ENCODE results near the gene EIF2S1.

EIF2S1 gene

GRCh38 chr14:67357186-67357968, 2.8 kb upstream of the EIF2S1 start:
- in situ Hi-C loops (cut with HindIII; ENCODE audit: low pct_unique_long_range_greater_than_20kb, low sequenced_read_pairs) = no loop called here
- DNase-seq (ENCODE audit: low read depth in 1 of 2, low spot score in 1 of 2) = no peak
- no peak for TF ChIP-seq JUND (IDR thresholded peaks at IDR 0.05; ENCODE audit: low read depth)

GRCh38 chr14:67357969-67358354, 2.2 kb upstream of the EIF2S1 start:
- no peak for DNase-seq (ENCODE audit: low read depth in 1 of 2, low spot score in 1 of 2)
- in situ Hi-C loops (cut with HindIII; ENCODE audit: low pct_unique_long_range_greater_than_20kb, low sequenced_read_pairs) = no loop called here
- no peak for TF ChIP-seq JUND (IDR thresholded peaks at IDR 0.05; ENCODE audit: low read depth)

- in situ Hi-C loops (cut with HindIII; ENCODE audit: low pct_unique_long_range_greater_than_20kb, low sequenced_read_pairs) = no loop called here
- no peak for TF ChIP-seq JUND (IDR thresholded peaks at IDR 0.05; ENCODE audit: low read depth)
- DNase-seq (ENCODE audit: low read depth in 1 of 2, low spot score in 1 of 2) = peak in 1 of 2 experiments; percentile 19
Measured at GRCh38 chr14:67358924-67359774, 979 bp upstream of the EIF2S1 start.

GRCh38 chr14:67360470-67361206, 510 bp downstream of the EIF2S1 start:
- in situ Hi-C loops (cut with HindIII; ENCODE audit: low pct_unique_long_range_greater_than_20kb, low sequenced_read_pairs) = no loop called here
- DNase-seq (ENCODE audit: low read depth in 1 of 2, low spot score in 1 of 2) = no peak
- TF ChIP-seq JUND (IDR thresholded peaks at IDR 0.05; ENCODE audit: low read depth) = no peak

GRCh38 chr14:67365476-67365875, 5.3 kb downstream of the EIF2S1 start:
- in situ Hi-C loops (cut with HindIII; ENCODE audit: low pct_unique_long_range_greater_than_20kb, low sequenced_read_pairs) = no loop called here
- DNase-seq (ENCODE audit: low read depth in 1 of 2, low spot score in 1 of 2) = no peak
- TF ChIP-seq JUND (IDR thresholded peaks at IDR 0.05; ENCODE audit: low read depth) = no peak

- in situ Hi-C loops (cut with HindIII; ENCODE audit: low pct_unique_long_range_greater_than_20kb, low sequenced_read_pairs) = no loop called here
- TF ChIP-seq JUND (IDR thresholded peaks at IDR 0.05; ENCODE audit: low read depth) = no peak
- DNase-seq (ENCODE audit: low read depth in 1 of 2, low spot score in 1 of 2) = no peak
Measured at GRCh38 chr14:67370830-67371229, 10.7 kb downstream of the EIF2S1 start.

- DNase-seq (ENCODE audit: low read depth in 1 of 2, low spot score in 1 of 2) = no peak
- in situ Hi-C loops (cut with HindIII; ENCODE audit: low pct_unique_long_range_greater_than_20kb, low sequenced_read_pairs) = no loop called here
- no peak for TF ChIP-seq JUND (IDR thresholded peaks at IDR 0.05; ENCODE audit: low read depth)
Measured at GRCh38 chr14:67371247-67372148, 11.4 kb downstream of the EIF2S1 start.

GRCh38 chr14:67372833-67373232, 12.7 kb downstream of the EIF2S1 start:
- no peak for TF ChIP-seq JUND (IDR thresholded peaks at IDR 0.05; ENCODE audit: low read depth)
- DNase-seq (ENCODE audit: low read depth in 1 of 2, low spot score in 1 of 2) = no peak
- in situ Hi-C loops (cut with HindIII; ENCODE audit: low pct_unique_long_range_greater_than_20kb, low sequenced_read_pairs) = no loop called here

GRCh38 chr14:67373347-67373746, 13.2 kb downstream of the EIF2S1 start:
- in situ Hi-C loops (cut with HindIII; ENCODE audit: low pct_unique_long_range_greater_than_20kb, low sequenced_read_pairs) = no loop called here
- no peak for DNase-seq (ENCODE audit: low read depth in 1 of 2, low spot score in 1 of 2)
- no peak for TF ChIP-seq JUND (IDR thresholded peaks at IDR 0.05; ENCODE audit: low read depth)

GRCh38 chr14:67377916-67378315, 17.8 kb downstream of the EIF2S1 start:
- DNase-seq (ENCODE audit: low read depth in 1 of 2, low spot score in 1 of 2) = no peak
- in situ Hi-C loops (cut with HindIII; ENCODE audit: low pct_unique_long_range_greater_than_20kb, low sequenced_read_pairs) = no loop called here
- TF ChIP-seq JUND (IDR thresholded peaks at IDR 0.05; ENCODE audit: low read depth) = no peak

GRCh38 chr14:67385120-67385519, 25.0 kb downstream of the EIF2S1 start:
- in situ Hi-C loops (cut with HindIII; ENCODE audit: low pct_unique_long_range_greater_than_20kb, low sequenced_read_pairs) = no loop called here
- DNase-seq (ENCODE audit: low read depth in 1 of 2, low spot score in 1 of 2) = peak in 1 of 2 experiments; percentile 65
- no peak for TF ChIP-seq JUND (IDR thresholded peaks at IDR 0.05; ENCODE audit: low read depth)

GRCh38 chr14:67385618-67386017, 25.5 kb downstream of the EIF2S1 start:
- DNase-seq (ENCODE audit: low read depth in 1 of 2, low spot score in 1 of 2) = no peak
- no peak for TF ChIP-seq JUND (IDR thresholded peaks at IDR 0.05; ENCODE audit: low read depth)
- in situ Hi-C loops (cut with HindIII; ENCODE audit: low pct_unique_long_range_greater_than_20kb, low sequenced_read_pairs) = no loop called here
